Measurements from ENCODE around the gene DCHS1. TPM values are rescaled to one million over a fixed set of nuclear protein-coding genes. Genes with fewer than 3 reads are reported as not detected.
A peak's percentile ranks its signal among the peaks of the same experiment; 100 is the strongest.
"Not testable (repeated sequence)": the region's sequence is repeated elsewhere in the genome, so short reads cannot be mapped to it uniquely, and the experiment has no call there.

The DCHS1 gene, protein sequence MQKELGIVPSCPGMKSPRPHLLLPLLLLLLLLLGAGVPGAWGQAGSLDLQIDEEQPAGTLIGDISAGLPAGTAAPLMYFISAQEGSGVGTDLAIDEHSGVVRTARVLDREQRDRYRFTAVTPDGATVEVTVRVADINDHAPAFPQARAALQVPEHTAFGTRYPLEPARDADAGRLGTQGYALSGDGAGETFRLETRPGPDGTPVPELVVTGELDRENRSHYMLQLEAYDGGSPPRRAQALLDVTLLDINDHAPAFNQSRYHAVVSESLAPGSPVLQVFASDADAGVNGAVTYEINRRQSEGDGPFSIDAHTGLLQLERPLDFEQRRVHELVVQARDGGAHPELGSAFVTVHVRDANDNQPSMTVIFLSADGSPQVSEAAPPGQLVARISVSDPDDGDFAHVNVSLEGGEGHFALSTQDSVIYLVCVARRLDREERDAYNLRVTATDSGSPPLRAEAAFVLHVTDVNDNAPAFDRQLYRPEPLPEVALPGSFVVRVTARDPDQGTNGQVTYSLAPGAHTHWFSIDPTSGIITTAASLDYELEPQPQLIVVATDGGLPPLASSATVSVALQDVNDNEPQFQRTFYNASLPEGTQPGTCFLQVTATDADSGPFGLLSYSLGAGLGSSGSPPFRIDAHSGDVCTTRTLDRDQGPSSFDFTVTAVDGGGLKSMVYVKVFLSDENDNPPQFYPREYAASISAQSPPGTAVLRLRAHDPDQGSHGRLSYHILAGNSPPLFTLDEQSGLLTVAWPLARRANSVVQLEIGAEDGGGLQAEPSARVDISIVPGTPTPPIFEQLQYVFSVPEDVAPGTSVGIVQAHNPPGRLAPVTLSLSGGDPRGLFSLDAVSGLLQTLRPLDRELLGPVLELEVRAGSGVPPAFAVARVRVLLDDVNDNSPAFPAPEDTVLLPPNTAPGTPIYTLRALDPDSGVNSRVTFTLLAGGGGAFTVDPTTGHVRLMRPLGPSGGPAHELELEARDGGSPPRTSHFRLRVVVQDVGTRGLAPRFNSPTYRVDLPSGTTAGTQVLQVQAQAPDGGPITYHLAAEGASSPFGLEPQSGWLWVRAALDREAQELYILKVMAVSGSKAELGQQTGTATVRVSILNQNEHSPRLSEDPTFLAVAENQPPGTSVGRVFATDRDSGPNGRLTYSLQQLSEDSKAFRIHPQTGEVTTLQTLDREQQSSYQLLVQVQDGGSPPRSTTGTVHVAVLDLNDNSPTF (N-terminal part only)
- total RNA-seq: 10 to 100 TPM in 4 of 5 donors, 1 to 10 TPM in 1; 9.9 to 22.8 (median 17.4) TPM
- polyA plus RNA-seq: 1 to 10 TPM in 2 of 3 donors, under 1 TPM in 1; 0.76 to 2.6 (median 1.6) TPM
- long read RNA-seq, donor 1, partial matches to known transcripts: 38 of 38 reads
- long read RNA-seq, donor 1, other reads (novel, unspliced or antisense): 0 of 38 reads
- long read RNA-seq, donor 2, partial matches to known transcripts: 45 of 45 reads
- long read RNA-seq, donor 2, other reads (novel, unspliced or antisense): 0 of 45 reads
- long read RNA-seq, donor 3: 0 reads
- long read RNA-seq, donor 4: 0 reads
- long read RNA-seq, donor 5: 0 reads
- long read RNA-seq, donor 6, partial matches to known transcripts: 7 of 7 reads
- long read RNA-seq, donor 6, other reads (novel, unspliced or antisense): 0 of 7 reads
- long read RNA-seq, donor 7: 0 reads
- long read RNA-seq, donor 8: 0 reads
- long read RNA-seq, donor 9, partial matches to known transcripts: 6 of 6 reads
- long read RNA-seq, donor 9, other reads (novel, unspliced or antisense): 0 of 6 reads
- long read RNA-seq, donor 10: 0 reads

DNA sequence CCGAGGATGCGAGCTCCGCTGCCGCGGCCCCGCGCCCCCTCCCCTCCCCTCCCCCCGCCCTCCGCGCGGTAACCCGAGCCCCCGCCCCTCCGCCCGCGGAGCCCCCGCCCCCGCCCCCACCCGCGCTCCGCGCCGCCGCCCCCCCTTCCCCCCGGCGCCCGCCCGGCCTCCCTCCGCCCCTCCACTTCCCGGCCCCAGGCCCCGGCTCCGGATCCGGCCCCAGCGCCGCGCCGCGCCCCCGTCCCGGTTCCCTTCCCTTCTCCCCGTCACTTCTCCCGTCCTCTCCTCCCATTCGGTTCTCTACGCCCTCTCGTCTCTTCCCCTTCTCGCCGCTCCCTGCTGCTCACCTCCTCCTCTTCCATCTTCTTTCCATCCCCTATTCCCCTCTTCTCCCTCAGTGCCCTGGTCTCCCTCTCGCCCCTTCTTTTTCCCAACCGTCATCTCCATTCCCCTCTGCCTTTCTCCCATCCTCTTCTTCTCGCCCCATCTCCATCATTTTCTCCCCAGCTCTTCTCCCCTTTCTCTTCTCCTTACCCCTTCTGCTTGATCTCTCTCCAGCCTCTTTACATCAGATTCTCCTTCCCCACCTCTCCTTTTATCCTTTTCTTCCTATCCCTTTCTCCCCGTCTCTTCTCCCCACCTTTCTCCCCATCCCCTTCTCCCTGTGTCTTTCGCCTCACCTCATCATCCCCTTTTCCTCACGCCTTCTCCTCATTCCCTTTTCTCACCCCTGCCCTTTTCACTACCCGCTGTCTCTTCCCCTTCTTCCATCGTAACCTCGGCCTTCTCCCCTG is at the start of gene DCHS1:
TSS of gene DCHS1 (minus strand) at position 20 of the 794 bp plus-strand sequence. CDS start 14,196 bp downstream, outside the sequence.
- H3K9me3 ChIP-seq: no peaks in the 10 kb centered on the region
- no peaks in the 10 kb centered on the region for H3K36me3 ChIP-seq
- peaks cover 0 to 25% (median 12%) of the 10 kb centered on the region in 3 donors for H3K27me3 ChIP-seq
- no peak for TF ChIP-seq EP300 (IDR thresholded peaks at IDR 0.05)
- TF ChIP-seq POLR2AphosphoS5 (IDR thresholded peaks at IDR 0.05): no peak
- no peak for TF ChIP-seq POLR2A (IDR thresholded peaks at IDR 0.05)
- TF ChIP-seq, protein P1, sequence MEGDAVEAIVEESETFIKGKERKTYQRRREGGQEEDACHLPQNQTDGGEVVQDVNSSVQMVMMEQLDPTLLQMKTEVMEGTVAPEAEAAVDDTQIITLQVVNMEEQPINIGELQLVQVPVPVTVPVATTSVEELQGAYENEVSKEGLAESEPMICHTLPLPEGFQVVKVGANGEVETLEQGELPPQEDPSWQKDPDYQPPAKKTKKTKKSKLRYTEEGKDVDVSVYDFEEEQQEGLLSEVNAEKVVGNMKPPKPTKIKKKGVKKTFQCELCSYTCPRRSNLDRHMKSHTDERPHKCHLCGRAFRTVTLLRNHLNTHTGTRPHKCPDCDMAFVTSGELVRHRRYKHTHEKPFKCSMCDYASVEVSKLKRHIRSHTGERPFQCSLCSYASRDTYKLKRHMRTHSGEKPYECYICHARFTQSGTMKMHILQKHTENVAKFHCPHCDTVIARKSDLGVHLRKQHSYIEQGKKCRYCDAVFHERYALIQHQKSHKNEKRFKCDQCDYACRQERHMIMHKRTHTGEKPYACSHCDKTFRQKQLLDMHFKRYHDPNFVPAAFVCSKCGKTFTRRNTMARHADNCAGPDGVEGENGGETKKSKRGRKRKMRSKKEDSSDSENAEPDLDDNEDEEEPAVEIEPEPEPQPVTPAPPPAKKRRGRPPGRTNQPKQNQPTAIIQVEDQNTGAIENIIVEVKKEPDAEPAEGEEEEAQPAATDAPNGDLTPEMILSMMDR (IDR thresholded peaks at IDR 0.05): no peak
- intact Hi-C loops (cut with DNase I; ENCODE audit: low total_unique reads): no loop called here
- peak in 1 of 2 donors; percentile 83 for DNase-seq
- H3K27ac ChIP-seq: peak within 1 kb of the TSS; percentile 60 to 87 (median 73)
- peak within 1 kb of the TSS; percentile 46 to 54 (median 50) for H3K4me3 ChIP-seq
- peaks cover 0 to 33% (median 14%) of the 10 kb centered on the region in 4 donors for H3K4me1 ChIP-seq
- WGBS, 5 donors: 9 to 31% (median 23%) methylated on average over 12 to 38 of the region's 56 CpGs

DNA sequence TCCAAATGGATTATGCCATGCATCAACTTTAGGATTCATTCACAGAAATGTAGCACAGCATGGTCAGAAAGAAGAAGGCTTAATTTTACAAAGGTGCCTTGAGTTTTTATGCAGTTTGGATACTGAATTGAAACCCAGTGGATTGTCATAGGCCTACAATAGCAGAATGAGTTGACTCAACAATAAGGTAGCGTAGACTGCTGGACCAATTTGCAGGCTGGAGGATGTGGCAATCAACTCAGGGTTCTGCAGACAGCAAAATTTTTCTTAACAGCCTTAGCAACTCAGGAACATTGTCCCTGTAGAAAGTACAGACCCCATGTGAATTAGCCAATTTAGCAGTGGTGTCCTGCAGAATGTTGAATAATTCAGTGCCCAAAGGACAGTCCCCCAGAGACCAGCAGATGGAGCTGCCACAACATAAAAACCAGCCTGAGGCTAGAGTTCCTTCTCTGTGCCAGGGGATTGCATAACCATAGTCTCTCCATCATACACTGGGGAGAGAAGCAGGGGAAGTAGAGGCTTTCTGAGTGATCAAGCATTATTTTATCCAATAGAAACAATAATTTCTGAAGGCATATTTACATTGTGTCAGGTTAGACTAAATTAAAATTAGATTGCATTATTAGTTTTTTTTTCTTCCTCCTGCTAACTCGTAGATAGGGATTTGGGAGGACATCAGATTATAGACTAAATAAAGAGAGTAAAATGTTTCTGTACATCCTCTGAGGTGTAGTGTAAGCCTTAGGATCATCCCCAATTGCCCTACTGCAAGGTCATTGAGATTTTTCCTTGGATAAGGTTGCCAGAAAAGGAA is 47.8 kb upstream of the DCHS1 start:
- intact Hi-C loops (cut with DNase I; ENCODE audit: low total_unique reads): loop anchor here (10.0 kb wide), 1 partner anchor 169 kb away; no protein-coding TSS in a partner anchor
- H3K36me3 ChIP-seq: no peaks in the 10 kb centered on the region
- no peak overlapping the region for H3K4me3 ChIP-seq
- no peaks in the 10 kb centered on the region for H3K27me3 ChIP-seq
- H3K27ac ChIP-seq: no peak overlapping the region
- peaks cover 0 to 24% (median 3%) of the 10 kb centered on the region in 4 donors for H3K4me1 ChIP-seq
- TF ChIP-seq EP300 (IDR thresholded peaks at IDR 0.05) (no peak), POLR2A (IDR thresholded peaks at IDR 0.05) (no peak), POLR2AphosphoS5 (IDR thresholded peaks at IDR 0.05) (peak in 1 of 3 donors; percentile 40)
- TF ChIP-seq, protein P1 (IDR thresholded peaks at IDR 0.05): peak in 5 of 7 experiments; percentile 37 to 59 (median 51)
- no peaks in the 10 kb centered on the region for H3K9me3 ChIP-seq
- WGBS, 5 donors: 61 to 83% (median 77%) methylated on average over 2 of the region's 2 CpGs
- peak; percentile 42 to 75 for DNase-seq

DNA sequence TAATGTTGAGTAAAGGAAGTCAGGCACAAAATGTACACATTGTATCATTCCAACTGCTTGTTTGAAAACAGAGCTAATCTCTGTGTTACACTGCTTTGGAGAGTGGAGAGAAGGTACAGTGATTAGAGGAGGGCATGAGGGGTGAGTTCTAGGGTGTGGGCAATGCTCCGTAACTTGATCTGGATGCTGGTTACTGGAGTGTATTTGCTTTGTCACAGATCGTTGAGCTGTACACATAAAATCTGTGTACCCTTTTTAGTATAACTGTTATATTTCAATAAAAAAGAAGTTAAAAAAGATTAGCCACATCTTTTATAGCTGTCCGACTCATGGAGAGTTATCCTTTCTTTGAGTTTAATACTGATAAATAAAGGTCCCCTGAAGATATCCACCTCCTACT is 46.3 kb upstream of the DCHS1 start:
- intact Hi-C loops (cut with DNase I; ENCODE audit: low total_unique reads): loop anchor here (10.0 kb wide), 1 partner anchor 167 kb away; no protein-coding TSS in a partner anchor
- not testable (repeated sequence) for H3K9me3 ChIP-seq, H3K36me3 ChIP-seq, H3K4me3 ChIP-seq, DNase-seq, H3K27ac ChIP-seq, H3K27me3 ChIP-seq
- WGBS, 5 donors: 22 to 51% (median 38%) methylated on average over 3 of the region's 3 CpGs
- H3K4me1 ChIP-seq: peaks cover 0 to 24% (median 3%) of the 10 kb centered on the region in 4 donors
